Stimulated activated CD8-positive, alpha-beta memory T cell treated with anti-CD3 and anti-CD28 coated beads, Interleukin-7, amount 100 ng/mL, for 4 hours (primary cell): ENCODE results near the gene RBP3.

Experiments used
- DNase-seq, 2 donors: peaks; one replicate each; pipeline ENCODE4 v3.0.0-alpha.2; 2020; ENCODE audit warnings: low read depth in 2 of 2

The RBP3 gene

GRCh38 chr10:47357911-47358310 is 9.7 kb downstream of the RBP3 start:
- DNase-seq: no peak

DNA sequence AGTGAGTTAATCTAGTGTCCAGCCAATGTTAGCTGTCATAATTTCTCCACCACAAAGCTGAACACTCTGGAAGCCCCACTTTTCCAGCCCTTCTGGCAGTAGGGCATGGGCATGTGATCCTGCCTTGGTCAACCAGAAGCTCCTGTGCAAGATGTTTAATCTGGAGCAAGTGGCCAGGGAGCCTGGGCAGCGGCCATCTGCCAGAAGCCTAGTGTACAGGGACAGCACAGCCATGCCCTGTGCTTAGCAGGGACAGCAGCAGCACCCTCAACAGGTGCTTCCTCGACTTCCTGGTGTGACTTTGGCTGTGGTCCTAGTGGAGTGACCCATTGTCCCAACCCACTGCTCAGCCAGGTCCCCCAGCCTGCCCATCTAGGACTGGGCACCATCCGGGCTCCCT is 10.3 kb downstream of the RBP3 start:
- DNase-seq: no peak

DNA sequence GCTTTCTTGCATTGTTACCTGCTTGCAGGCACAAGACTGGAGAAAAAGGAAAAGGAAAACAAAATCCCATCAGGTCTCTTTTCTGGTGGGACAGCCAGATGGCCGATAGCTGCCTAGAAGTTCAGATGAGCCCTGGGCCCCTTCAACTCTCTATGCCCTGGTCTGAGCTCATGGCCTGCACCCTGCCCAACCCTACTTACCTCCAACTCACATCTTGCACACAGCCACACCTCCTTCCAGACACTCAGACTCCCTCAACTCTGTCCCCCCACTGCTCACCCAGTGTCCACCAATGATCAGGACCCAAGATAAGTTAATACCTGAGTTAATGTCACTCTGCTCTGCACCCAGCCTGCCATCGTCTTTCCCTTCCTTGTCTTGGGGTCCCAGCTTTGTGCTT is 10.9 kb downstream of the RBP3 start:
- DNase-seq: no peak

- DNase-seq: no peak
These were observed 11.7 kb downstream of the RBP3 start for GRCh38 chr10:47359626-47360418.

- DNase-seq: no peak
These were observed 12.4 kb downstream of the RBP3 start for GRCh38 chr10:47360419-47361040.

GRCh38 chr10:47361293-47361692 is 13.1 kb downstream of the RBP3 start:
- DNase-seq: no peak

DNA sequence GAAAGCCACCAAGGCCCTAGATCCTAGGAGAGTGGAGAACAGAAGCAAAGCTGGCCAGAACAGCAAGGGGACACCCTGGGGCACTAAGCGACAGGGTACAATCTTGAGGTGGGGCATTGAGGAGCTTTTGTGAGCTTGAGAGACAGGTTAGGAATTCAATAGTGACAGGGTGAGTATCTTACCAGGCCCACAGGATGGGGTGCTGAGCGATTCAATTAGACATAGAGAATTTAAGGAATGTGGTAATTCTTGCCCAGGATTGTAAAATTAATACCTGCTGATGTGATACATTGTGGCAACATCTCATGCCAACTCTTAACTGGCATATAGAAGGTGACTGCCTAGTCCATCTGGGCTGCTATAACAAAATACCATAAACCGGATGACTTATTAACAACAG is 14.0 kb downstream of the RBP3 start:
- DNase-seq: no peak

DNA sequence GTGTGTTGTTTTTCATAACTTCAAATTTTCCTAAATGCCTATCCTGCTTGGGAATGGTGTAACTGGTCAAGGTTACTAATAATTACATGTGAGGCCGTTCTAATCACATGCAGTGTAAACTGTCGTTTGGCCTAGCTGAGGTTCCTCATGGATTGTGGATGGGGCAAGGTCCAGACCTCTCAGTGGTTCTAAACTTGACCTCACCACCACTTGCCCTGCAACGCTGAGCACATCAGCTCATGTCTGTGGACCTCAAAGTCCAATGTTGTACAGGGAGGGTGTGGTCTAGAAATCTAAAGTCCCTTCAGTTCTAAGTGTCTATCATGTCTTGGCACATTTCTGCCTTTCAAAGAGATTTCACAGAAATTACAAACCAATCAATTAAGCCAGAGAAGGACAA is 15.6 kb downstream of the RBP3 start:
- no peak for DNase-seq

- no peak for DNase-seq
These were observed 16.2 kb downstream of the RBP3 start for GRCh38 chr10:47364366-47364765.

DNA sequence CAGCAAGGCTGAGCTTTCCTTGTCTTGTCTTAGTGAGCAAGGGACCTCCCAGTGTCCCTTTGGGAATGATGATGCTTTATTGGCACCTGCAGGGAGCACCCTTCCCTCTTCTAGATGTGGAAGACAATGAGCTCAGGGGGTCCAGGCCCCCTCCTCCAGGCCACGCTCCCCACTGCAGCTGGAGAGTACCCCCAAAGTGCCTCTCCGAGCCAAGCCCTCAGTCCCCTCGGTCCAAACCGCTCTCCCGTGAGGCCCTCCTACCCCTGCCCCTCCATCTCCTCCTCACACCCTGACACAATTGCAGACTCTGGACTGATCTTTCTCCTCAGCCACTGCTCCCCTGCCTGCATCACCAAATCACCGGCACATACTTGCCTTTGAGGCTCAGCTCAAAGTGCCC is 16.7 kb downstream of the RBP3 start:
- no peak for DNase-seq

DNA sequence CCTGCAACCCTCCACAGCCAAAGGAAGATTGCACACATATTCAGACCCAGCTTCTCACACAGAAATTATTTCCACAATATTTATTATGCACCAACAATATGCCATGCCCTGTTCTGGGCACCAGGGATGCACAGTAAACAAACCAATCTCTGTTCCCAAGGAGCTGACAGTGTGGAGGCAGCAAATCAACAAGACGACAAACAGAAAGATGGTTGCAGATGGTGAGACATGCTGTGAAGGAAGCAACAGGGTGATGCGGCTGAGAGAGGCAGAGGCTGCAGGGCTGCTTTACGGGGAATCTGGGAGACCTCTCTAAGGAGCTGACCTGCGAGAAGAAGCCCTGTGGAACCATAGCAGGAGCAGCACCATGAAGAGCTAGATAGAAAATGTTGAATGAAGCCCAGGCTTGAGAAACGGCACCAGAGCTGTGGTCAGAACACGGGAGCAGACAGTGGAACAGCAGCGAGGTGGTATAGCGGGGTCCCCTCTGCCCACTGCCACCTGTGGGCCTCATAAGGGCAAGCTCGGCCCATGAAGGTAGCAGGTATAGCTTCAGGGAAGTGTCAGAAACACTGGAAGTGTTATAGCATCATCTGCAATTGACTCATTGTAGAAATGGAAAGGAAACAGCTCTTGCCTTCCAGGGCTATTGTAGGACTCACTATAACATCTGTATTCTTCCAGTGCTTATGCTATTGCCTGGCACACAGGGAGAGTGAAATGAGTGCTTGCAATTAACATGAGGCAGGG is 17.4 kb downstream of the RBP3 start:
- DNase-seq: no peak

- DNase-seq: no peak
These were observed 18.0 kb downstream of the RBP3 start for GRCh38 chr10:47366181-47366631.

GRCh38 chr10:47366731-47367460 is 18.7 kb downstream of the RBP3 start:
- no peak for DNase-seq

- DNase-seq: no peak
These were observed 19.5 kb downstream of the RBP3 start for GRCh38 chr10:47367646-47368045.

- no peak for DNase-seq
These were observed 20.4 kb downstream of the RBP3 start for GRCh38 chr10:47368431-47369180.

DNA sequence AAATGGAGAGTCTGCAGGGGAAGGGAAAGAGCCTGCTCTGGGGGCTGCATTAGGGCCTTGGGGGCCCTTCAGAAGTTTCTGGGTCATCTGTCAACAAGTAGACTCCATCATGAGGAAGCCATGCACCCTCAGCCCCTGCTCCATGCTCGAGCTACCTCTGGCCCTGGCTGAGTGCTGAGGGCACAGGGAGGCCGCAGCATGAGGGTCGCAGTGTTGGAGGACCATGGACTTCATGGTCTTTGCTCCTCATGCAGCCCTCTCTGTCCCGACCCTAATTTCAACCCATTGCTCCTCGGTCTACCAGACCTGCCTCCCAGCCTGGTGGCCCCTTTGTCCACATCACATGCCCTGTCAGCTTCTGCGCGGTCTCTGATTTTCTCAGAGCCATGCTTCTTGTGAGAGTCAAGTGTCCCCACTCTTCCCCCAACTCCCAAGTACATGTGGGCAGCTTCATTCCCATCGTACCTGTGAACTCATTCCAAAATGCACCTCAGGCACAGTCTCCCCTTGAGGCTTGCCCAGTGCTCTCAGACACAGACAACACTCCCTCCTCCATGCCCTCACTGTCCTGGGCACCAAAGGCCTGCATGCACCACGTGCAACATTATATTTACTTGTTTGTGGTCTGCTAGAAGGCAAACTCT is 21.2 kb downstream of the RBP3 start:
- no peak for DNase-seq

- no peak for DNase-seq
These were observed 22.0 kb downstream of the RBP3 start for GRCh38 chr10:47370015-47370767.

DNA sequence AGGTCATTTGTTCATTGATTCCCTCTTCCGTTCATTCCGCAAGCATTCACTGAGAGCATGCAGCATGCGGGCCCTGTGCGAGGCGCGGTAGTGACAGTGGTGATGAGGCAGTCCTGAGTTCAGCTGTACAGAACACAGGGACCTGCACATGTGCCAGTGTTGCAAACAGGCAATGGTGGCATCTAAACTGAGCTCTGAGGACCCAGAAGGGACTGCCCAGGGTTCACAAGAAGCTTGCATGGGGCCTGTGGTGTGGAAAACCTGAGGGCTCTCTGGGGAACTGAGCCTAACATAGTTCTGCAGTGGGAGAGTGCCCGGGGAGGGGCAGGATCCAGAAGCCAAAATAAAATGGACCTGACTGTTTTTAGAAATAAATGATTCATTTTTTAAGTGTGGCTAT is 22.7 kb downstream of the RBP3 start:
- DNase-seq: no peak

DNA sequence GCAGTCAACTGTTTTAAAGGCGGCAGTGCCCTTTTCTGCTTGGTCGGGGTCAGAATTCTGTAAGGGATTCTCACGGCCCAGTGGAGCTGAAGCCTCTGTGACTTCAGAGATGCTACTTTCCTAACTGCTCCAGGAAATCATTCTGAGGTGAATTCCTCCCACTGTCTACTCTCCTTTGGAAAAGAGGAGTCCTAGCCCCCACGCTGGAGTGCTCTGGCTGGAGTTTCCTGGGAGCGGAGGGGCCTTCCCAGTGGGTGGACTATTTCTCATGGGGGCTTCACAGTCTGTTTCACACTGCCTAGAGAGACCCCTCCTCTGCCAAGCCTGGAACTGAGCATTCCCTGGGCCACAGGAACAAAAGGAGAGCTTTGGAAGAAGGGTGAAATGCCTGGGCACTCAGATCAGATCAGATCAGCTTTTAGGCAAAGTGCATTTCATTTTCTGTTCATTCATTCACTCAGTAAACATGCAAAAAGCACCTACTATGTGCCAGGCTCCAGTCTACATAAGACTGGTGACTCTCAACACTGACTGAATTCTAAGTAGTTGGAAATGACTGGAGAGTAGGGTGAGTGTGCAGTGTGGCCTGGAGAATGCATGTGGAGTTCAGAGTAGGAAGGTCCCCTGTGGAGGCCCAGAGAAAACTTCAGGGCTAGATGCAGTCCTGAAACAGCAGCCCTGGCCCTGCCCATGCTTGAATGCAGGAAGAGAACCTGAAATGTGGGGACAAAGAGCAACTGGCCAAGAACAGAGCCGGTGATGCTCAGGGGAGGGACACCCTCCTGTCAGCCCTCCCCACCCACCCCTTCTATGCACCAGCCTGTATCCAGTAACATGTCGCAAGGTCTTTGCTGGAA is 23.7 kb downstream of the RBP3 start:
- no peak for DNase-seq
